Body of pancreas (tissue), 4 donors: ENCODE measurements around the gene CXCR3.

Experiments
- CTCF ChIP-seq, 7 experiments: fragments of 450-650 bp in 4 of 7; fragments of 200-600 bp in 3 of 7; sonication (generic) in 3 of 7; IDR thresholded peaks; one replicate each; pipeline ENCODE4 v1.5.1; 2016 to 2019; ENCODE audit warnings: antibody characterized with exemption in 7 of 7
- POLR2A ChIP-seq, 3 donors: fragments of 450-650 bp; IDR thresholded peaks; one replicate each; pipeline ENCODE4 v1.6.1; 2016; ENCODE audit warnings: antibody characterized with exemption in 3 of 3, mild to moderate bottlenecking in 2 of 3

GRCh38 chrX:71665747-71666146 is 47.4 kb upstream of the CXCR3 start:
- no peak for TF ChIP-seq CTCF (IDR thresholded peaks at IDR 0.05)
- no peak for TF ChIP-seq POLR2A (IDR thresholded peaks at IDR 0.05)
